GM18505 (cell line): Measurements from ENCODE around the gene PTGES3.

Source experiments
- ATAC-seq: cut with Tn5 transposase; IDR thresholded peaks from one replicate; pipeline ENCODE4 v1.9.1; 2021; ENCODE audit not compliant: unreplicated experiment
- POLR2A ChIP-seq: IDR thresholded peaks from 4 replicates; pipeline ENCODE4 v1.6.1; 2011; ENCODE audit warnings: borderline replicate concordance; ENCODE audit not compliant: insufficient read depth, insufficient read length; ENCODE audit errors: extremely low read depth

Gene PTGES3

GRCh38 chr12:56687223-56688128, 608 bp downstream of the PTGES3 start:
- peak; percentile 12 for TF ChIP-seq POLR2A
- no peak for ATAC-seq

GRCh38 chr12:56684745-56685359, 3.2 kb downstream of the PTGES3 start:
- ATAC-seq: no peak

GRCh38 chr12:56682323-56682722, 5.8 kb downstream of the PTGES3 start:
- TF ChIP-seq POLR2A: no peak
- ATAC-seq: no peak

More at GRCh38 chr12:56684745-56685359, 3.2 kb downstream of the PTGES3 start:
- no peak for TF ChIP-seq POLR2A

DNA sequence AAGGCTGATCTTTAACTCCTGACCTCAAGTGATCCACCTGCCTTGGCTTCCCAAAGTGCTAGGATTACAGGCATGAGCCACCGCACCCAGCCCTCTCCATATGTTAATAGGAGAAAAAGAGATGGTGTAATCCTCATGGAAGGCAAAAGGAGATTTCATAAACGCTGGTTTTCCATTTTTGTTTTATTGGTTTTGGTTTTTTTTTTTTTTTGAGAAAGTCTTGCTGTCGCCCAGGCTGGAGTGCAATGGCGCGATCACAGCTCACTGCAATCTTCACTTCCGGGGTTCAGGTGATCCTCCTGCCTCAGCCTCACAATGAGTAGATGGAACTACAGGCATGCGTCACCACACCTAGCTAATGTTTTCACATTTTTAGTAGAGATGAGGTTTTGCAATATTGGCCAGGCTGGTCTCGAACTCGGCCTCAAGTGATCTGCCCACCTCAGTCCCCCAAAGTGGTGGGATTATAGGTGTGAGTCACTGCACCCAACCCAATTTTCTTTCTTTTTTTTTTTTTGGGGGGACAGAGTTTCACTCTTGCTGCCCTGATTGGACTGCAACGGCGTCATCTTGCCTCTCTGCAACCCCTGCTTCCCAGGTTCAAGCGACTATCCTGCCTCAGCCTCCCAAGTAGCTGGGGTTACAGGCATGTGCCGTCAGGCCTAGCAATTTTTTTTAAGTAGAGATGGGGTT, 8.1 kb downstream of the PTGES3 start:
- TF ChIP-seq POLR2A: no peak

DNA sequence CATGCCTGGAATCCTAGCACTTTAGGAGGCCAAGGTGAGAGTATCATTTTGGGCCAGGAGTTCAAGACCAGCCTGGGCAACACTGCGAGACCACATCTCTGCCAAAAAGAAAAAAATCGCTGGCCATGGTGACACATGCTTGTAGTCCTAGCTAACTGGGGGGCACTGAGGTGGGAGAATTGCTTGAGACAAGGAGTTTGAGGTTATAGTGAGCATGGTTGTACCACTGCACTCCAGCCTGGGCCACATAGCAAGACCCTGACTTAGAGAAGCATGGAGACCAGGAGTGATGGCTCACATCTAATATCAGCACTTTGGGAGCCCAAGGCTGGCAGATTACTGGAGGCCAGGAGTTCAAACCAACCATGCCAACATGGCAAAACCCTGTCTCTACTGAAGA, 9.2 kb downstream of the PTGES3 start:
- peak; percentile 23 for TF ChIP-seq POLR2A
- ATAC-seq: no peak

More for the DNA sequence above, 8.1 kb downstream of the PTGES3 start:
- no peak for ATAC-seq

DNA sequence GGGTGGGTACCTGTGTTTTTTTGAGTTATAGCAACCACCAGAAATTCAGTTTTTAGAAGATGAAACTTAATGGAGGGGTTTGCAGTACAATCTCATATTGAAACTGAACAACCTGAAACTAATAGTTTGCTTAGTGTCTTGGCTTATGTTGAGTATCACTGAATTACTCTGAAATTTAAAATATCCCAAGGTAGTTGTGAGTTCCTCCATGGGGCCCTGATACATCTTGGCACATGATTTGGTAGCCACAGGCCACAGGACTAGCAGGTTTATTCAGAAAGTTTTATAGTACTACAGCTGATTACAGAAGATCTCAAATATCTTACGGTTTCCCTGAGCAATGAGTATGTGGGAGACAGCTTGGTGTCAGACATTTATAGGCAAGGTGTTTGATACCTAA, 10.4 kb downstream of the PTGES3 start:
- no peak for TF ChIP-seq POLR2A
- ATAC-seq: no peak

DNA sequence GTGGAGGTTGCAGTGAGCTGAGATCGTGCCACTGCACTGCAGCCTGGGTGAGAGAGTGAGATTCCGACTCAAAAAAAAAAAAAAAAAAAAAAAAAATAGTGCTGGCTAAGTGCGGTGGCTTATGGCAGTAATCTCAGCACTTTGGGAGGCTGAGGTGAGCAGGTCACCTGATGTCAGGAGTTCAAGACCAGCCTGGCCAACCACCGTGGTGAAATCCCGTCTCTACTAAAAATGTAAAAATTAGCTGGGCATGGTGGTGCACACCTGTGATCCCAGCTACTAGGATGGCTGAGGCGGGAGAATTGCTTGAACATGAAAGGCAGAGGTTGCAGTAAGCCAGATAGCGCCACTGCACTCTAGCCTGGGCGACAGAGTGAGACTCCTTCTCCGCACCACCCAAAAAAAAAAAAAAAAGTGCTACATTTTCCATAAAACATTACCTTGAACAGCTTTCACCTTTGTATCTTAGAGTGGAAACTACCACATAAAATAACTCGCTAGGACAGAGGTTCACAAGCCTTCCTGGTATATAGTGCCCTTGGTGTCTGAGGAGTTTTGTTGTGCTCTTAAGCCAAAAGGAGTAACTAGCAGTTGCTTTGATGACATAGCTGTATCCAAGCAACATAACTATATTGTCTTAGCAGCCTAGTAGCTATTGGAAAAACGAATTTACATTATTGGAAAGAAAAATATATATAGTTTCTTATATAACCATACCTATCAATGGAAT, 11.1 kb downstream of the PTGES3 start:
- no peak for TF ChIP-seq POLR2A
- ATAC-seq: no peak

DNA sequence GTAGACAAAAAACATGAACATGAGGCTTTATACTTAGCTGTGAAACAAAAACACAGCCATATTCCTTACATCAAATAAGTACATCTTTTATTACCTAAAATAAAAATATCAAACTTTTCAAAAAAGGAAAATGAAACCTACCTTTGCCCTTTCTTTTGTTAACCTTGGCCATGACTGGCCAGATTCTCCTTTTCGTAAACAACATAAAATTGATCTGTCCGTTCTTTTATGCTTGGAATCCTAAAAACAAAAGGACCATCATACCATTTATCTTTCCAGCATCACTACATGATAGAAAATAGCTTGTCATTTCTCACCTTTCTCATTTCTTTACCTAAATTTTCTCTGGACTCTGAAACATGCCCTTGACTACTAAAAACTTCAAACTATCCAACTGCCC, 16.5 kb downstream of the PTGES3 start:
- TF ChIP-seq POLR2A: no peak
- no peak for ATAC-seq

- TF ChIP-seq POLR2A: no peak
- ATAC-seq: no peak
Measured at GRCh38 chr12:56670836-56671235, 17.2 kb downstream of the PTGES3 start.

- no peak for ATAC-seq
- TF ChIP-seq POLR2A: no peak
Measured at GRCh38 chr12:56668197-56668457, 20.0 kb downstream of the PTGES3 start.

- ATAC-seq: no peak
- TF ChIP-seq POLR2A: no peak
Measured at GRCh38 chr12:56661979-56662638, 26.0 kb downstream of the PTGES3 start.

DNA sequence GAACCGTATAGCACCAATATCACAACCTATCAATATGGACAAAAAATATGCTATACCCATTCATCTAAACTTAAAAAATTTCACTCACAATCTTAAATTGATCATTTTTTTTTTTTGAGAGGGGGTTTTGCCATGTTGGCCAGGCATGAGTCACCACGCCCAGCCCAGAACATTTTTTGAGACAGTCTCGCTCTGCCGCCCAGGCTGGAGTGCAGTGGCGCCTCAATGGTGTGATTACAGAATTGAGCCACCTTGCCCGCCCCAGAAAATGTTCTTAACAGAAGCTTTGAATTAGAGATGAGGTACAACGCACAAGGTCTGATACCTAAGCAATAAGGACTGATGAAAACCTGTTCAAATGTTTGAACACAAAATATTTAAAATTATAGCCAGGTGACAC, 26.5 kb downstream of the PTGES3 start:
- no peak for ATAC-seq
- no peak for TF ChIP-seq POLR2A

DNA sequence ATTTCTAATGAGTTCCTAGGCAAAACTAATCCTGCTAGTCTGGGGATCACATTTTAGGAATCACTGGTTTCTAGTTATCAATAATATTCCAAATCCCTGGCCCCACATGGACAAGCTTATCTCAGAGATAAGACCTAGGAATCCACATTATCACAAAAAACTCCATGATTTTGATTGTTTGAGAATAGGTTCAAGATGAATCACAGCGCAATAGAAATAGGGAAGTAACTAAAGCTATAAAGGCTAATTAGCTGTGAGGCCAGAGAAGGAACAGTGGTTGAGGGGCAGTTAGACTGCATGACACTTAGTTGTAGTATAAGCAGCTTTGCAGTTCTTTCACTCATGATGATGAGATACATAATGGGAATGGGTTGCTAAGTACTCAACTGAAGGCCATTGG, 29.2 kb downstream of the PTGES3 start:
- no peak for ATAC-seq
- no peak for TF ChIP-seq POLR2A
